ENCODE measurements around the gene SYT17.

GRCh38 chr16:19228052-19228451 lies 60.0 kb downstream of the SYT17 start:
- TF ChIP-seq CTCF (IDR thresholded peaks at IDR 0.05; ENCODE audit: poor library complexity) (no peak), EZH2 (IDR thresholded peaks at IDR 0.05; ENCODE audit: borderline replicate concordance) (no peak)

Data from hepatocyte (in vitro differentiated cells).